Measurements from ENCODE around the gene PRPH2. TPM values are rescaled to one million over a fixed set of nuclear protein-coding genes. Genes with fewer than 3 reads are reported as not detected.

PRPH2 gene
- total and polyA plus RNA-seq, 2 donors (not counting 1 experiment from before 2014, with no cell fraction given) = 0.03 to 0.15 TPM

DNA sequence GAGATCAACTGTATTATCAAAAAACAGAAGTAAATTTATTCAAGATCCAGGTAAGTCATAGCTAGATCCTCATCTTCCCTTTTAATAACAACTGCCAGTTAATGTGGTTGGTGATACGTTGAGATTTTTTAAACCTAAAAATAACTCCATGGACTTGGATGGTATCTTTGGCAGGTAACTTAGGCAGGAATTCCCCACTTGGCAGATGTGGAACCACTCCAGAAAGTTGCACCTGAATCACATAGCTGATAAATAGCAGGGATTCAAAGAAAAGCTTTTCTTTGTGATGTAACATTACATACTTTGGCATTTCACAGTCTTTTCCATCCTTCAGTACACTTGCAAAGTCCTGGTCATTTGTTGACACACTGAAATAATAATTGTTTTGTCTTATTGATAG, 62.6 kb downstream of the PRPH2 start:
- H3K27me3 ChIP-seq (replicated peaks in 1 of 4; ENCODE audit: control extremely low read depth in 1 of 4, control insufficient read depth in 3 of 4, insufficient read depth in 4 of 4, low read length in 3 of 4) = no peaks in the 10 kb centered on the region
- no peak overlapping the region for H3K4me2 ChIP-seq (replicated peaks; ENCODE audit: low read depth, low read length, poor library complexity, severe bottlenecking)
- H3K9ac ChIP-seq (ENCODE audit: low read length) = no peak overlapping the region
- POLR2A ChIA-PET = no interaction called here
- H2AFZ ChIP-seq (ENCODE audit: insufficient read depth, low read depth, low read length, poor library complexity, severe bottlenecking) = no peak overlapping the region
- WGBS (ENCODE audit: insufficient coverage) = no CpG with 5 or more reads among the region's 1 CpG
- no peaks in the 10 kb centered on the region for H3K9me3 ChIP-seq (ENCODE audit: control extremely low read depth in 1 of 3, control insufficient read depth in 2 of 3, insufficient read depth in 1 of 3, low read length in 2 of 3)
- H3K4me3 ChIP-seq (ENCODE audit: control extremely low read depth in 1 of 5, extremely low read depth in 1 of 5, insufficient read depth in 1 of 5, low read depth in 2 of 5, low read length in 4 of 5) = no peak overlapping the region
- ATAC-seq (ENCODE audit: low read depth) = no peak
- H3K27ac ChIP-seq (ENCODE audit: low read length in 2 of 2) = no peak overlapping the region
- H3K4me1 Mint-ChIP-seq = no peaks in the 10 kb centered on the region
- no peak for TF ChIP-seq EZH2 (IDR thresholded peaks at IDR 0.05; ENCODE audit: borderline replicate concordance, insufficient read depth, low read depth, low read length, poor library complexity, severe bottlenecking)
- TF ChIP-seq, protein P1, sequence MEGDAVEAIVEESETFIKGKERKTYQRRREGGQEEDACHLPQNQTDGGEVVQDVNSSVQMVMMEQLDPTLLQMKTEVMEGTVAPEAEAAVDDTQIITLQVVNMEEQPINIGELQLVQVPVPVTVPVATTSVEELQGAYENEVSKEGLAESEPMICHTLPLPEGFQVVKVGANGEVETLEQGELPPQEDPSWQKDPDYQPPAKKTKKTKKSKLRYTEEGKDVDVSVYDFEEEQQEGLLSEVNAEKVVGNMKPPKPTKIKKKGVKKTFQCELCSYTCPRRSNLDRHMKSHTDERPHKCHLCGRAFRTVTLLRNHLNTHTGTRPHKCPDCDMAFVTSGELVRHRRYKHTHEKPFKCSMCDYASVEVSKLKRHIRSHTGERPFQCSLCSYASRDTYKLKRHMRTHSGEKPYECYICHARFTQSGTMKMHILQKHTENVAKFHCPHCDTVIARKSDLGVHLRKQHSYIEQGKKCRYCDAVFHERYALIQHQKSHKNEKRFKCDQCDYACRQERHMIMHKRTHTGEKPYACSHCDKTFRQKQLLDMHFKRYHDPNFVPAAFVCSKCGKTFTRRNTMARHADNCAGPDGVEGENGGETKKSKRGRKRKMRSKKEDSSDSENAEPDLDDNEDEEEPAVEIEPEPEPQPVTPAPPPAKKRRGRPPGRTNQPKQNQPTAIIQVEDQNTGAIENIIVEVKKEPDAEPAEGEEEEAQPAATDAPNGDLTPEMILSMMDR (IDR thresholded peaks at IDR 0.05) = no peak
- H3K79me2 ChIP-seq (ENCODE audit: control insufficient read depth, insufficient read depth, low read length) = no peaks in the 10 kb centered on the region
- H3K9me3 Mint-ChIP-seq (ENCODE audit: insufficient read depth) = no peaks in the 10 kb centered on the region
- no peaks in the 10 kb centered on the region for H4K20me1 ChIP-seq (ENCODE audit: control insufficient read depth, insufficient read depth, low read length, poor library complexity, severe bottlenecking)
- no peaks in the 10 kb centered on the region for H3K4me1 ChIP-seq (ENCODE audit: control insufficient read depth in 2 of 2, insufficient read depth in 2 of 2, low read length in 2 of 2)
- peak overlapping the region; percentile 7 for H3K27ac Mint-ChIP-seq
- CTCF ChIA-PET = interaction anchor here (1.0 to 5.7 kb wide), 3 partner anchors 10 to 240 kb away, joined by 3 to 68 read pairs (median 3); no protein-coding TSS in a partner anchor
- intact Hi-C loops (cut with micrococcal nuclease) = no loop called here
- H3K4me3 Mint-ChIP-seq = no peak overlapping the region
- DNase-seq = no peak
- H3K27me3 Mint-ChIP-seq = no peaks in the 10 kb centered on the region
- peaks cover 22 to 67% of the 10 kb centered on the region in 2 experiments for H3K36me3 ChIP-seq (replicated peaks in 1 of 2; ENCODE audit: control extremely low read depth in 1 of 2, control insufficient read depth in 1 of 2, extremely low read depth in 1 of 2, insufficient read depth in 2 of 2, low read length in 1 of 2)

- H3K36me3 ChIP-seq (replicated peaks in 1 of 2; ENCODE audit: control extremely low read depth in 1 of 2, control insufficient read depth in 1 of 2, extremely low read depth in 1 of 2, insufficient read depth in 2 of 2, low read length in 1 of 2) = peaks cover 24 to 76% of the 10 kb centered on the region in 2 experiments
- intact Hi-C loops (cut with micrococcal nuclease) = no loop called here
Measured at GRCh38 chr6:42653851-42654250, 68.5 kb downstream of the PRPH2 start.

More at GRCh38 chr6:42653851-42654250, 68.5 kb downstream of the PRPH2 start:
- CTCF ChIA-PET = interaction anchor here (0.6 to 0.9 kb wide), 3 partner anchors 12 to 1460 kb away, joined by 3 to 4 read pairs (median 3); no protein-coding TSS in a partner anchor
- H3K4me2 ChIP-seq (replicated peaks; ENCODE audit: low read depth, low read length, poor library complexity, severe bottlenecking) = no peak overlapping the region
- ATAC-seq (ENCODE audit: low read depth) (no peak), DNase-seq (no peak)
- no peak overlapping the region for H3K27ac ChIP-seq (ENCODE audit: low read length in 2 of 2)
- no peaks in the 10 kb centered on the region for H3K27me3 Mint-ChIP-seq
- H4K20me1 ChIP-seq (ENCODE audit: control insufficient read depth, insufficient read depth, low read length, poor library complexity, severe bottlenecking) = no peaks in the 10 kb centered on the region
- H3K4me3 Mint-ChIP-seq = no peak overlapping the region
- H3K9ac ChIP-seq (ENCODE audit: low read length) = no peak overlapping the region
- no peaks in the 10 kb centered on the region for H3K79me2 ChIP-seq (ENCODE audit: control insufficient read depth, insufficient read depth, low read length)
- no peak overlapping the region for H3K4me3 ChIP-seq (ENCODE audit: control extremely low read depth in 1 of 5, extremely low read depth in 1 of 5, insufficient read depth in 1 of 5, low read depth in 2 of 5, low read length in 4 of 5)
- H3K4me1 Mint-ChIP-seq = no peaks in the 10 kb centered on the region
- no peaks in the 10 kb centered on the region for H3K4me1 ChIP-seq (ENCODE audit: control insufficient read depth in 2 of 2, insufficient read depth in 2 of 2, low read length in 2 of 2)
- H3K9me3 Mint-ChIP-seq (ENCODE audit: insufficient read depth) = no peaks in the 10 kb centered on the region
- WGBS (ENCODE audit: insufficient coverage) = 100% methylated on average over 1 of the region's 5 CpGs
- TF ChIP-seq EZH2 (IDR thresholded peaks at IDR 0.05; ENCODE audit: borderline replicate concordance, insufficient read depth, low read depth, low read length, poor library complexity, severe bottlenecking) = no peak
- TF ChIP-seq, protein P1 (IDR thresholded peaks at IDR 0.05) = no peak
- no peak overlapping the region for H2AFZ ChIP-seq (ENCODE audit: insufficient read depth, low read depth, low read length, poor library complexity, severe bottlenecking)
- H3K27ac Mint-ChIP-seq = no peak overlapping the region
- no peaks in the 10 kb centered on the region for H3K27me3 ChIP-seq (replicated peaks in 1 of 4; ENCODE audit: control extremely low read depth in 1 of 4, control insufficient read depth in 3 of 4, insufficient read depth in 4 of 4, low read length in 3 of 4)
- no peaks in the 10 kb centered on the region for H3K9me3 ChIP-seq (ENCODE audit: control extremely low read depth in 1 of 3, control insufficient read depth in 2 of 3, insufficient read depth in 1 of 3, low read length in 2 of 3)
- POLR2A ChIA-PET = no interaction called here

Measured in B cell (primary cell).